ENCODE measurements around the gene GFOD2.
"Not testable (repeated sequence)": the region's sequence is repeated elsewhere in the genome, so short reads cannot be mapped to it uniquely, and the experiment has no call there.

GFOD2 gene

DNA sequence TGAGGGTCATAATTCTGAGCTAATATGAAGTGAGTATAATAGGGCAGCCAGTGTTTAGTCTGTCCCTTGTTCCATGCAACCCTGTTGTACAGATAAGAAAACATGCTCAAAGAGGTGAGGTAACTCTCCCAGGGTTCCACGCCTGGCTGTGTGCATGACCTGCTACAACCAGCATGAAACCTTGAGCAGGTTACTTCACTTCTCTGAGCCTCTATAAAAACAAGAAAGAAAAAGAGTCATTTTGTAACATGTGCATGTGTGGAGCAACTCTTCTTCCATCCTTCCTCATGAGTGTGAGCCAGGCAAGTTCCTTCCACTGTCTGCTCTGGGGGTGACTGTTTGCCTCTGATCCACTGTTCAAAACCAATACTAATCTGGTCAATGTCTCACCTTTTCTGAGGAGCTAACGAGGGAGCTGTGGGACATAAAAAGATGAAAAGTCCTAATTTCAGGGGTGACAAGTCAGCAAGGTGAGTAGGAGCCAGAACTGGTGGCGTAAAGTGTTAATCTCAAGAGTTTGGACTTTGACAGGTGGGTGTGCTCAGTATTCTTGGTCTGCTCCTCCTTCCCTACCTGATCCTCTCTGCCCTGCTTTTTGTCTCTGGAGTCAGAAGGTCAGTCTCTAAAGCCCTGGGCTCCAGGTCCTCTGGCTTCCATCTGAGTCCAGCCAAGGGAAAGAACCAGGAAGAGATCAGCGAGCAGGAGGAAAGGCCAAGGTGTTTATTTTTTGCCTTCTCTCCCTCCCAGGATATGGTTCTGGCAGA is 21.5 kb downstream of the GFOD2 start:
- H3K9me3 Mint-ChIP-seq = no peaks in the 10 kb centered on the region
- no peaks in the 10 kb centered on the region for H3K27me3 Mint-ChIP-seq
- H3K4me1 Mint-ChIP-seq = peaks cover 11% of the 10 kb centered on the region
- no peak overlapping the region for H3K27ac Mint-ChIP-seq
- no peak overlapping the region for H3K4me3 Mint-ChIP-seq
- peaks cover 6% of the 10 kb centered on the region for H3K36me3 Mint-ChIP-seq

DNA sequence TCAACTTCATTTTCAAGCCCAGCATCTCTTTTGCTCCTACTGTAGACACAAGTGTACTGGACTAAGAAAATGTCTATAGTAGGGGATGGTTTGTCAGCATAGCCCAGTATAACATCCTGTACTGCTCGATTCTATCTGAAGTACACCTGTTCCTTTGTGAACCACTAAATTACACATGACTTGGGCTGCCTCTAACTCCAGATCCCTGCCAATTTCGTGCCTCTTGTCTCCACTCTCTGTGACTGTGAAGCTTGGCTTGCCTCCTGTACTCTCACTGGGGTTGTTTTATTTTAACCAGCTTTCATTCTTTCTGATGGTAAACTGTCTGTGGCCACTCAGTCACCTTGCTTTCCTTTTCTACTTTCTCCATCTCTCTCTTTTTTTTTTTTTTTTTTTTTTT is 24.5 kb downstream of the GFOD2 start:
- H3K9me3 Mint-ChIP-seq = no peaks in the 10 kb centered on the region
- no peak overlapping the region for H3K4me3 Mint-ChIP-seq
- H3K4me1 Mint-ChIP-seq = peaks cover 12% of the 10 kb centered on the region
- no peak overlapping the region for H3K27ac Mint-ChIP-seq
- no peaks in the 10 kb centered on the region for H3K27me3 Mint-ChIP-seq
- peaks cover 8% of the 10 kb centered on the region for H3K36me3 Mint-ChIP-seq

DNA sequence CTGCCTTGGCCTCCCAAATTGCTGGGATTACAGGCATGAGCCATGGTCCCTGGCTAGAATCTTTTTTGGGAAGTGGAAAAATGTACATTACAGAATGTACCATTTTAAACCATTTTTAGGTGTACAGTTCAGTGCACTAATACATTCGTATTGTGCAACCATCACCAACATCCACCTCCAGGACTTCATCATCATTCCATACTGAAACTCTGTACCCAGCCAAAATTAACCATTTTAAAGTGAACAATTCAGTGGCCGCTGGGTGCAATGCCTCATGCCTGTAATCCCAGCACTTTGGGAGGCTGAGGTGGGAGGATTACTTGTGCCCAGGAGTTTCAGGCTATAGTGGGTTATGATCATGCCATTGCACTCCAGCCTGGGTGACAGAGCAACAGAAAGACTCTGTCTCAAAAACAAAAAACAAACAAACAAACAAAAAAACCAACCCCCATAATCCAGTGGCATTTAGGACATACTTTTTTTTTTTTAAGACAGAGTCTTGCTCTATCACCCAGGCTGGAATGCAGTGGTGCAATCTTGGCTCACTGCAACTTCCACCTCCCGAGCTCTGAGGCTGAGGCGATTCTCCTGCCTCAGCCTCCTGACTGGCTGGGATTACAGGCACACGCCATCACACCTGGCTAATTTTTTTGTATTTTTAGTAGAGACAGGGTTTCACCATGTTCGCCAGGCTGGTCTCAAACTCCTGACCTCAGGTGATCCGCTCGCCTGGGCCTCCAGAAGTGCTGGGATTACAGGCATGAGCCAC is 25.4 kb downstream of the GFOD2 start:
- H3K4me3 Mint-ChIP-seq, H3K27ac Mint-ChIP-seq, H3K36me3 Mint-ChIP-seq, H3K27me3 Mint-ChIP-seq, H3K9me3 Mint-ChIP-seq: not testable (repeated sequence)
- peaks cover 12% of the 10 kb centered on the region for H3K4me1 Mint-ChIP-seq

DNA sequence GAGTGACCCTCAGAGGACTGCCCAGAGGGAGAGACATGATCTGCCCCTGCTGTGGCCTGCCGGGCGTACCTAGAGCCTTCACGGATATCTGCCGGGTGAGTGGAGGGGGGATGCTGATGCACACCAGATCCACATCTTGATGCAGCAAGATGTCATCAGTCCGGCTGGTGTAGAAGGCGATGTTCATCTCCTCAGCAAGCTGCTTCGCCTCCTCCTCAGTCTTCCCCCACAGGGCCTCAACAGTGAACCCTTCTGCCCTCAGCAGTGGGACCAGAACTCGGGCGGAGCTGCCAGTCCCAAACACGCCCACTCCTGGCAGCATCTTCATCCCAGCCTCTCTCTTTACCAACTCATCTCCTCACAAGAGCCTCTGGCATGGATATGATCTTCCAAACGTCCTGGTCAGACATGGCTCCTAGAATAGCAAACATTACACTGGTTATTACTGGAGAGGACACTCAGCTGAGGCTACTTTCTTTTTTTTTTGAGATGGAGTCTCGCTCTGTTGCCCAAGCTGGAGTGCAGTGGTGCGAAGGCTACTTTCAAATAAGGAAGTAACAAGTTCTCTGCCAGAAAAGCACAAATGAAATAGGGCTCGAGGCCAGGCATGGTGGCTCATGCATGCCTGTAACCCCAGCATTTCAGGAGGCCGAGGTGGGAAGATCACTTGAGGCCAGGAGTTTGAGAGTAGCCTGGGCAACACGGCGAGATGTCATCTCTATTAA is 33.6 kb downstream of the GFOD2 start:
- no peaks in the 10 kb centered on the region for H3K9me3 Mint-ChIP-seq
- H3K27me3 Mint-ChIP-seq = no peaks in the 10 kb centered on the region
- H3K27ac Mint-ChIP-seq = no peak overlapping the region

DNA sequence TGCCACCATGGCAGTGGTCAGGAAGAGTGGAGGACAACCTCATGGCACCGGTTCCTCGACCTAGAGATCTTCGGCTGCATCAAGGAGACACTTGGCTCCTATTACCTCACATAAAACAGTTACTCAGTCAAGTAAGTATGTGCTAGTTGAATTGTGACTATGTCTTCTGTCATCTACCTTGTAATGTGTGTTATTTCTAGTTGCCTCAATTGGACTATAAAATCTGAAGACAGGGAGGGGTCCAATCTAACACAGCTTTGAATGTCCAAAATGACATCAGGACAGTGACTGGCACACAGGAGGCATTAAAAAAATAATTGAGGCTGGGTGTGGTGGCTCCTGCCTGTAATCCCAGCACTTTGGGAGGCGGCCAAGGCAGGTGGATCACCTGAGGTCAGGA is 35.3 kb downstream of the GFOD2 start:
- Mint-ChIP-seq H3K36me3 (peaks cover 2% of the 10 kb centered on the region), H3K4me1 (peaks cover 16% of the 10 kb centered on the region), H3K9me3 (no peaks in the 10 kb centered on the region), H3K4me3 (no peak overlapping the region), H3K27me3 (no peaks in the 10 kb centered on the region), H3K27ac (no peak overlapping the region)

More for the DNA sequence above, 33.6 kb downstream of the GFOD2 start:
- peaks cover 16% of the 10 kb centered on the region for H3K4me1 Mint-ChIP-seq
- peak overlapping the region; percentile 33 for H3K4me3 Mint-ChIP-seq
- H3K36me3 Mint-ChIP-seq = peaks cover 4% of the 10 kb centered on the region

DNA sequence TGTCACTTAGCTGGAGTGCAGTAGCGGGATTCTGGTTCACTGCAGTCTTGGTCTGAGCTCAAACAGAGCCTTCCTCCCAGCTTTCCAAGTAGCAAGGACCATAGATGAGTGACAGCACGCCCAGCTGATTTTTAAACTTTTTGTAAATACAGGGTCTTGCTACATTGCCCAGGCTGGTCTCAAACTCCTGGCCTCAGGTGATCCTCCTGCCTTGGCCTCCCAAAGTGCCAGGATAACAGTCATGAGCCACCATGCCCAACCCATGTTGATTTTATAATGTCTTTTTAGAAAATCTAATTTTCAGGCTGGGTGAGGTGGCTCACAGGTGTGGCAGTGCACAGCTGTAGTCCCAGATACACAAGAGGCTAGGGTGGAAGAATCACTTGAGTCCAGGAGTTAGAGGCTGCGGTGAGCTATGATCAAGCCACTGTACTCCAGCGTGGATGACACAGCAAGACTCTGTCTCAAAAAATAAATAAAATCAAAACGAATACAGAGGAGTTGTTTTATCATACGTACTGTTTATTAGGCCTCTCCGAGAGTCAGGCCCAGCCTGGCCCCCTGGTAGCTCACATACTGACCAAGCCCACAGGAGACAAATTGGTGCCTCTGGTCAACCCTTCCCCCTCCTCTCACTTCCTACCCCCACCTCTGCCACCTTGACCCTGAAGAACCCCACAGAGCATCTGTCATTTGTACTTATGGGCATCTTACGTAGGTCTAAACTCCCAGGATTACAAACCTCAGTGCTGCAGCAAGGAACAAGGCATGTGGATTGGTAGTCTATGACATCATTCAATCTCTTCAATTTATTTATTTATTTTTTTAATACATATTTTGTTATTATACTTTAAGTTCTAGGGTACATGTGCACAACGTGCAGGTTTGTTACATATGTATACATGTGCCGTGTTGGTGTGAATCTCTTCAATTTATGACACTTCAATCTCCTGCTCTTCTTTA is 38.9 kb downstream of the GFOD2 start:
- Mint-ChIP-seq H3K9me3 (no peaks in the 10 kb centered on the region), H3K27me3 (no peaks in the 10 kb centered on the region), H3K4me1 (peaks cover 5% of the 10 kb centered on the region), H3K36me3 (no peaks in the 10 kb centered on the region), H3K4me3 (no peak overlapping the region), H3K27ac (no peak overlapping the region)

DNA sequence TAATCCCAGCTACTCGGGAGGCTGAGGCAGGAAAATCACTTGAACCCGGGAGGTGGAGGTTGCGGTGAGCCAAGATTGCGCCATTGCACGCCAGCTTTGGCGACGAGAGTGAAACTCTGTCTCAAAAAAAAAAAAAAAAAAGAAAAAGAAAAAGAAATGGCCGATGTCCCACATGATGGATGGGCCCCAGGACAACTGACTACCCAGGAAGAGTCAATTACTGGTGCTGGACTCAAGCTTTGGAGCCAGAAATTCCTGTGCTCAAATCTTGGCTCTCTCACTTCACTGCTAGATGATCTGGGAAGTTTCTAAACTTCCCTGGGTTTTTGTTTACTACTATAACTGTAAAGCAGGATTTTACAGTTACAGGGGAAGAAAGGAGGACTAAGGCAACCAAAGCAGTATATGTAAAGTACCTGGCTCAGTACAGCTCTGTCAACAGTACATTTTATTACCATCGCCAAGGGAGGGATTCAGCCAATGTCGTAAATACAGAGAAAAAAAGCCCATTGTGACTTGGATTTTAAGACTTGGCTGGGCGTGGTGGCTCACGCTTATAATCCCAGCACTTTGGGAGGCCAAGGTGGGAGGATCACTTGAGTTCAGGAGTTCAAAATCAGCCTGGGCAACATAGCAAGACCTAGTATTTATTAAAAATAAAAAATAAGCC is 40.6 kb downstream of the GFOD2 start:
- H3K4me3 Mint-ChIP-seq = no peak overlapping the region
- H3K27ac Mint-ChIP-seq = no peak overlapping the region
- no peaks in the 10 kb centered on the region for H3K9me3 Mint-ChIP-seq
- H3K36me3 Mint-ChIP-seq = no peaks in the 10 kb centered on the region
- no peaks in the 10 kb centered on the region for H3K27me3 Mint-ChIP-seq
- no peaks in the 10 kb centered on the region for H3K4me1 Mint-ChIP-seq

DNA sequence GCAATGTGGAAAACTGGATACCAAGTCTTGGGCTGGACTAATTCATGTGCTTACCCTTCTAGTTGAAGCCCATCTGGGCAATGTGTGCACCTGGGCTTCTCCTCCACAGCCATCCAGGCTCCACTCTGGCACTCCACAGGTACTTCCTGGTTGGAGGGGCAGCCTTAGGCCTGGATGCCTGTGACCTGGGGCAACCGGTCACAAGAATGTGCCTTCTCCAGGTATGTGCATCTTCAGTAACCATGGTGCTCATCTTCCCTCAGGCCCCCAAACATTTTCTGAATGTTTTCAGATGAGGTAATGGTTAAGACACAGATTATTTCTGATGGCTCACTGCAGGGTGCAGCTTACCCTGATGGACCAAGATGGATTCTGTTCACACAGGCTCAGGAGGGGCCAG is 41.4 kb downstream of the GFOD2 start:
- Mint-ChIP-seq H3K4me1 (no peaks in the 10 kb centered on the region), H3K27ac (no peak overlapping the region), H3K27me3 (no peaks in the 10 kb centered on the region), H3K4me3 (no peak overlapping the region), H3K36me3 (no peaks in the 10 kb centered on the region), H3K9me3 (no peaks in the 10 kb centered on the region)

DNA sequence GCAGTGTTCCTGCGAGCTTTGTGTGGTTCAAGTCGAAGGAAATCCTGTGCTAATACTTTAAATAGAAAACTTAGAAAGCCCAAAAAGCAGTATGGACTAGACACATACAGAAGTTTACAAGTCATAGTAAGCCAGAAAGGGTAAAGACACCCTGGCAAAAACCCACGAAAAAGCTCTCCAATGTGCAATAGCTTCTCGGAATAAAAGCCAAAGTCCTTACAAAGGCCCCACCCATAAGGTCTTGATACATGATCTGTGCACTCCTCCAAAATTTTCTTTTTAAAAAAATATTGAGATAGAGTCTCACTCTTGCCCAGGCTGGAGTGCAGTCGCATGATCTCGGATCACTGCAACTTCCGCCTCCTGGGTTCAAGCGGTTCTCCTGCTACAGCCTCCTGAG is 42.2 kb downstream of the GFOD2 start:
- Mint-ChIP-seq H3K36me3 (no peaks in the 10 kb centered on the region), H3K27ac (no peak overlapping the region), H3K4me3 (no peak overlapping the region), H3K9me3 (no peaks in the 10 kb centered on the region), H3K27me3 (no peaks in the 10 kb centered on the region), H3K4me1 (no peaks in the 10 kb centered on the region)

DNA sequence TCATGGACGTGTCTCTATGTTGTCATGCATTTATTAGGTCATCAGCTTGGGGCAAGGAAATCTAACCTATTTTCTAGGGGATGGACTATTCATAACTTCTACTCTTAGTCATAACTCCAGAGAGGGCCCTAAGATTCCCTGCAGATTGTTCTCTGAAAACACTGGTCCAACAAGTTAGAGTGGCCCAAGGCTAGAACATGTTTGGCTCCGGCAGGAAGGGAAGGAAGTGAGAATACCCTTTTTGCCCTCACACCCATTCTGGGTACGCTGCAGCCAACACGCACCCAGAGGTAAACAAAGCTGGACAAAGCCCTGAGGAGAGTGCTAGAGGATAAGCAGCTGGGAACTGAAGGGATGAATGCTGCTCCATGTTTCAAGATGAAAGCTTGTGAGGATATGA is 42.6 kb downstream of the GFOD2 start:
- Mint-ChIP-seq H3K27ac (no peak overlapping the region), H3K27me3 (no peaks in the 10 kb centered on the region), H3K4me1 (no peaks in the 10 kb centered on the region), H3K36me3 (no peaks in the 10 kb centered on the region), H3K9me3 (no peaks in the 10 kb centered on the region), H3K4me3 (no peak overlapping the region)

DNA sequence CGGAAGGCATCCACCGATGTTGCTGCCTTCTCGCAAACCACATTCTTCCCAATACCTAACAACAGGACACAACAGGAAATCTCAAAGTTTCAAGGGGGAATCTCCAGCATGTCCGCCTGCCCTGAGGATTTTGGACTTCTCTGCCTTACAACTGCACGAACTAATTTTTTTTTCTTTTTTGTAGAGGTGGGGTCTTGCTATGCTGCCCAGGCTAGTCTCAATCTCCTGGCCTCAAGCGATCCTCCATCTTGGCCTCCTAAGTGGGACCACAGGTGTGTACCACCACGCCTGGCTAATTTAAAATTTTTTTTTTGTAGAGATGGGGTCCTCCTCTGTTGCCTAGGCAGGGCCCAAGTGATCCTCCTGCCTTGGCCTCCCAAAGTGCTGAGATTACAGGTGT is 43.1 kb downstream of the GFOD2 start:
- no peak overlapping the region for H3K27ac Mint-ChIP-seq
- H3K4me3 Mint-ChIP-seq = no peak overlapping the region
- H3K9me3 Mint-ChIP-seq = no peaks in the 10 kb centered on the region
- no peaks in the 10 kb centered on the region for H3K36me3 Mint-ChIP-seq
- H3K4me1 Mint-ChIP-seq = no peaks in the 10 kb centered on the region
- no peaks in the 10 kb centered on the region for H3K27me3 Mint-ChIP-seq

DNA sequence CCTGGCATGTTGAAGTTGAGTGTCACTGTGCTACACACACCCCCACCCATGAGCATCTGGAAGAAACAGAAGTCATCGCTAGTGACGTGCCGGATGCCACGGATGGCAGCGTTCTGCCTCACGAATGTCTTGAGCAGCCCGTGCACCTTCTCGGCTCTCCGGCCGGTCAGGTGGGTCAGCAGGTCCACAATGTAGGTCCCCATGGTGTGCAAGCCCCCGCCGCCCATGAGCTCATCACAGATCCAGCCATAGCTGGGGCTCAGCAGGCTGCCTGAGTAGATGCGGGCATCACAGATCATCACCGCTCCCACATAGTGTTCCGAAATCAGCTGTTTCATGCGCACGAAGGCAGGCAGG is 43.6 kb downstream of the GFOD2 start:
- H3K9me3 Mint-ChIP-seq = no peaks in the 10 kb centered on the region
- H3K4me3 Mint-ChIP-seq = no peak overlapping the region
- H3K36me3 Mint-ChIP-seq = no peaks in the 10 kb centered on the region
- H3K4me1 Mint-ChIP-seq = no peaks in the 10 kb centered on the region
- no peaks in the 10 kb centered on the region for H3K27me3 Mint-ChIP-seq
- H3K27ac Mint-ChIP-seq = no peak overlapping the region

DNA sequence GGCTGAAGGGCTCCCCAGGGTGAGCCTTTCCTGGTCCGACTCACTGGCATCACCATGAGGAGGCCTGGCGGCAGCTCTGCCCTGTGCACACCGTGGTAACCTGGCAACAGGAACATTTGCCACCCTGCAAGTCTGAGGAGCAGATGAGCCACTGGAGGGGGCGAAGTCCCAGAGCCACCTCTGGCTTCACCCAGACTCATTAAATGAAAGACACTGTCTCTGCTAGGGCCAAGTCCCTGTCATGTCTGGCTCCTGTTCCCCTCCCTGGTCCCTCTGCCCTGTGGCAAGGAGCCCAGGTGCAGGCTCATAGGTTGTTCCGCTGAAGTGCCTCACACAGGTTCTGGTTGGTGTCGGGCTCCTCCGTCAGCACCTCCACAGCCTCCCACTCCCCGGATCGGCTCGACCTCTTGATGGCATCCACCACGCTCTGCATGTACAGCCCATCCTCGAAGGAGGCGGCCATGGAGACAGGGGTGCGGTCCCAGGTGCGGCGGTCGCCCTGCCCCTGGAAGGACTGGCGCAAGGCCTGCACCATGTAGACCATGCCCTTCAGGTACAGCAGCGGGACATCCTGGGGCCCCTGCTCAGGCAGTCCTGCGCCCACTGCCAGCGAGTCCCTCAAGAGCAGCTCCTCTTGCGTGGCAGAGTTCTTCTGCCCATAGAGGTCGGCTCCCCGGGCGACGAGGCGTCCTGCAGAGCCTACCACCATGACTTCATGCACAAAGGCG is 44.1 kb downstream of the GFOD2 start:
- no peaks in the 10 kb centered on the region for H3K36me3 Mint-ChIP-seq
- H3K9me3 Mint-ChIP-seq = no peaks in the 10 kb centered on the region
- H3K27me3 Mint-ChIP-seq = no peaks in the 10 kb centered on the region
- H3K4me1 Mint-ChIP-seq = no peaks in the 10 kb centered on the region
- H3K27ac Mint-ChIP-seq = peak overlapping the region; percentile 55
- H3K4me3 Mint-ChIP-seq = no peak overlapping the region

All from activated naive CD4-positive, alpha-beta T cell treated with anti-CD3 and anti-CD28 coated beads, Interleukin-2, amount 50 U/mL, for 24 hours (primary cell).